ENCODE measurements around the gene GNAZ. TPM values are rescaled to one million over a fixed set of nuclear protein-coding genes. Genes with fewer than 3 reads are reported as not detected.

The GNAZ gene
- total RNA-seq, 1 experiment from 2014 or later = 1.2 TPM

DNA sequence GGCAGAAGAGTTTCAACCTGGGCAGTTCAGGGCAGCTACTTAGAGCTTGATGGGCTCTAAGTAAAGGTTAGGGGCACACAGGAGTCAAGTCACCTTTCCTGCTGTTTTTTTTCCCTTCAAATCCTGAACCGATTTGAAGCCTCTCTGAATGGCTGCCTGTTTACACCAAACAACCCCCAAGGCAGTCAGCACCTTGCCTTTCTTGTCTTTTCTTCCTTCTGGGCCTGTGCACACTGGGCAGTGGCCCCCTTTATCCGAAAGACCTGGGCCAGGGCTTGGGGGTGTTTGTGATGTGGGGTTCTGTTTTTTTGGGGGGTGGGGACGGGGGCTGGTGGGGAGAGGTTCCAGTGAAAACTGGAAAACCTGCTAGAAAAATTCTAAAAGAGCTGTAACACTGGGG, 67.1 kb downstream of the GNAZ start:
- Histone ChIP-seq H3K27me3 (ENCODE audit: insufficient read depth, low read depth) (no peaks in the 10 kb centered on the region; the same call in 1 of the 2 replicates), H3K9me3 (ENCODE audit: insufficient read depth, low read depth) (no peaks in the 10 kb centered on the region), H2AFZ (no peak overlapping the region), H3K79me2 (ENCODE audit: low read depth) (no peaks in the 10 kb centered on the region), H3K4me1 (replicated peaks; ENCODE audit: insufficient read depth) (0 out of 2 replicates have a peak, but pooled peaks cover 4% of the 10 kb centered on the region), H3K36me3 (ENCODE audit: low read depth) (no peaks in the 10 kb centered on the region), H3K4me3 (no peak overlapping the region), H4K20me1 (ENCODE audit: insufficient read depth) (no peaks in the 10 kb centered on the region), H3F3A (ENCODE audit: insufficient read depth, low read depth) (no peaks in the 10 kb centered on the region), H3K4me2 (no peak overlapping the region), H3K27ac (no peak overlapping the region), H3K9me2 (ENCODE audit: insufficient read depth) (no peaks in the 10 kb centered on the region)
- DNase-seq = no peak
- CTCF ChIA-PET = no interaction called here
- no TSS peak for BruUV-seq (replicated peaks)
- POLR2A ChIA-PET (ENCODE audit: unreplicated experiment) = no interaction called here
- intact Hi-C loops (cut with micrococcal nuclease; ENCODE audit: unreplicated experiment) = no loop called here
- TF ChIP-seq, protein P1, sequence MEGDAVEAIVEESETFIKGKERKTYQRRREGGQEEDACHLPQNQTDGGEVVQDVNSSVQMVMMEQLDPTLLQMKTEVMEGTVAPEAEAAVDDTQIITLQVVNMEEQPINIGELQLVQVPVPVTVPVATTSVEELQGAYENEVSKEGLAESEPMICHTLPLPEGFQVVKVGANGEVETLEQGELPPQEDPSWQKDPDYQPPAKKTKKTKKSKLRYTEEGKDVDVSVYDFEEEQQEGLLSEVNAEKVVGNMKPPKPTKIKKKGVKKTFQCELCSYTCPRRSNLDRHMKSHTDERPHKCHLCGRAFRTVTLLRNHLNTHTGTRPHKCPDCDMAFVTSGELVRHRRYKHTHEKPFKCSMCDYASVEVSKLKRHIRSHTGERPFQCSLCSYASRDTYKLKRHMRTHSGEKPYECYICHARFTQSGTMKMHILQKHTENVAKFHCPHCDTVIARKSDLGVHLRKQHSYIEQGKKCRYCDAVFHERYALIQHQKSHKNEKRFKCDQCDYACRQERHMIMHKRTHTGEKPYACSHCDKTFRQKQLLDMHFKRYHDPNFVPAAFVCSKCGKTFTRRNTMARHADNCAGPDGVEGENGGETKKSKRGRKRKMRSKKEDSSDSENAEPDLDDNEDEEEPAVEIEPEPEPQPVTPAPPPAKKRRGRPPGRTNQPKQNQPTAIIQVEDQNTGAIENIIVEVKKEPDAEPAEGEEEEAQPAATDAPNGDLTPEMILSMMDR (conservative IDR thresholded peaks at IDR 0.05) = no peak
- TF ChIP-seq EZH2 (IDR thresholded peaks at IDR 0.05; ENCODE audit: low read depth) = no peak

DNA sequence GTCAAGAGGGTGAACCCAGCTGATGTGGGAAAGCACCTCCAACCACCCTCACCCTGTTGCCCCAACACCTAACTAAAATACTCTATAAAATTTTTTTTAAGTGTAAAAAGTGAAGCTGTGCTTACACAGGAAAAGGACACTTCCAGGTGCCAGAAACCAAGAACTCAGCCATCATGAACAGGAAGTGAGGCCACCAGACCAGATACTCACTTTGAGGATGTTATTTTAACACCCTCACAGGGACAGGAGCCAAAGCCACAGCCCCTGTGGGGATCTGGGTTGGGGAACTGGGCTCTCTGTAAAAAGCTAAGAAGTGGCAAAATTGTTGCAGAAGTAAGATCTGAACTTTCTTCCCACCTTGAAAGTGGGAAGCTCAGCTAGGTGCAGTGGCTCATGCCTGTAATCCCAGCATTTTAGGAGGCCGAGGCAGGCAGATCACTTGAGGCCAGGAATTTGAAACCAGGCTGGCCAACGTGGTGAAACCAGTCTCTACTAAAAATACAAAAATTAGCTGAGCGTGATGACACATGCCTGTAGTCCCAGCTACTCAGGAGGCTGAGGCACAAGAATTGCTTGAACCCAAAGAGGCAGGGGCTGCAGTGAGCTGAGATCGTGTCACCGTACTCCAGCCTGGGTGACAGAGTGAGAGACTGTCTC, 67.7 kb downstream of the GNAZ start:
- no peaks in the 10 kb centered on the region for H4K20me1 ChIP-seq (ENCODE audit: insufficient read depth)
- no peaks in the 10 kb centered on the region for H3K9me3 ChIP-seq (ENCODE audit: insufficient read depth, low read depth)
- ChIA-PET CTCF (no interaction called here), POLR2A (ENCODE audit: unreplicated experiment) (interaction anchor here (0.6 kb wide), 1 partner anchor 1008 kb away, joined by 5 read pairs; no protein-coding TSS in a partner anchor)
- no peaks in the 10 kb centered on the region for H3K36me3 ChIP-seq (ENCODE audit: low read depth)
- H3K4me2 ChIP-seq = no peak overlapping the region
- no peak overlapping the region for H2AFZ ChIP-seq
- intact Hi-C loops (cut with micrococcal nuclease; ENCODE audit: unreplicated experiment) = no loop called here
- 0 out of 2 replicates have a peak, but pooled peaks cover 4% of the 10 kb centered on the region for H3K4me1 ChIP-seq (replicated peaks; ENCODE audit: insufficient read depth)
- no peaks in the 10 kb centered on the region for H3K9me2 ChIP-seq (ENCODE audit: insufficient read depth)
- H3F3A ChIP-seq (ENCODE audit: insufficient read depth, low read depth) = no peaks in the 10 kb centered on the region
- TF ChIP-seq, protein P1 (conservative IDR thresholded peaks at IDR 0.05) = no peak
- TF ChIP-seq EZH2 (IDR thresholded peaks at IDR 0.05; ENCODE audit: low read depth) = no peak
- no peaks in the 10 kb centered on the region; the same call in 1 of the 2 replicates for H3K27me3 ChIP-seq (ENCODE audit: insufficient read depth, low read depth)
- H3K27ac ChIP-seq = no peak overlapping the region
- BruUV-seq (replicated peaks) = no TSS peak
- no peak overlapping the region for H3K4me3 ChIP-seq
- DNase-seq = no peak
- H3K79me2 ChIP-seq (ENCODE audit: low read depth) = no peaks in the 10 kb centered on the region

DNA sequence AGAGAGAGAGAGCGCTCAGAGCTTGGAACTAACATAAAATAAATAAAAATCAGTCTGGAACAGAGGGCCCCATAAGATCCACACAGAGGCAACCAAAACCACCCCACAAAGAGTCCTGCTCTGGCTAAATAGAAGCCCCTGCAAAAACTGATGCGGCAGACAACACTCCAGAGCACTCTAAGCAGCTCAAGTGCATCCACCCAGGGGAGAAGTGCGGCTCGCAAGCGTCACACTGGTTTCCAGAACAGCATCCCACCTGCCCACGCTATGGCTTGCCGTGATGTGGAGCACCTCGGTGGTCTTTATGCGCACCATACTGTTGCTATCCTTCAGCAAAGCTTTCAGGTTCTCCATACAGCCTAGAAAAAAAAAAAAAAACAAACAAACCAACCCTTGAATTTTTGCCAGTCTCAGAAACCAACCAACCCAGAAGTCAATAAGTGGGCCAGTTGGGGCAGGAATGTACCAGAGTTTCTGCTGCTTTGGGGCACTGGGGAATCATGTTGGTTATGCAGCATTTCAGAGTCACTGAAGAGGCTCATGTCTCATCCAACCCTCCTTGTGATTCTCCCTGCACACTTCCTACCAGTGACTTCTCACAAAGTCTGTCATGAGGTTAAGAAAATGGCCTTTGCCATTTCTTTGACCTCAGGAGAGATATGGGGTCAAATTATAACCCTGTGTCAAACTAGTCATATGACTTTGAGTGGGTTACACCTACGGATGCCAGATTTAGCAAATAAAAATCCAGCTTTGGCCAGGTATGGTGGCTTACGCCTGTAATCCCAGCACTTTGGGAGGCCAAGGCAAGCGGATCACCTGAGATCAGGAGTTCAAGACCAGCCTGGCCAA, 68.5 kb downstream of the GNAZ start:
- H3K9me3 ChIP-seq (ENCODE audit: insufficient read depth, low read depth) = no peaks in the 10 kb centered on the region
- H4K20me1 ChIP-seq (ENCODE audit: insufficient read depth) = no peaks in the 10 kb centered on the region
- H2AFZ ChIP-seq = no peak overlapping the region
- no peaks in the 10 kb centered on the region for H3K36me3 ChIP-seq (ENCODE audit: low read depth)
- H3K79me2 ChIP-seq (ENCODE audit: low read depth) = no peaks in the 10 kb centered on the region
- H3K4me1 ChIP-seq (replicated peaks; ENCODE audit: insufficient read depth) = 0 out of 2 replicates have a peak, but pooled peaks cover 4% of the 10 kb centered on the region
- POLR2A ChIA-PET (ENCODE audit: unreplicated experiment) = no interaction called here
- no peaks in the 10 kb centered on the region for H3K9me2 ChIP-seq (ENCODE audit: insufficient read depth)
- BruUV-seq (replicated peaks) = no TSS peak
- no peak for TF ChIP-seq EZH2 (IDR thresholded peaks at IDR 0.05; ENCODE audit: low read depth)
- TF ChIP-seq, protein P1 (conservative IDR thresholded peaks at IDR 0.05) = no peak
- no peaks in the 10 kb centered on the region for H3K27me3 ChIP-seq (ENCODE audit: insufficient read depth, low read depth)
- no peak for DNase-seq
- no peak overlapping the region for H3K4me2 ChIP-seq
- no peaks in the 10 kb centered on the region for H3F3A ChIP-seq (ENCODE audit: insufficient read depth, low read depth)
- intact Hi-C loops (cut with micrococcal nuclease; ENCODE audit: unreplicated experiment) = no loop called here
- H3K27ac ChIP-seq = no peak overlapping the region
- CTCF ChIA-PET = no interaction called here
- no peak overlapping the region for H3K4me3 ChIP-seq
